Esophagus squamous epithelium (tissue), 4 donors: ENCODE measurements around the gene OR51B6.

Experiments used
- CTCF ChIP-seq, 6 experiments: fragments of 450-650 bp in 4 of 6; fragments of 200-600 bp in 2 of 6; sonication (generic) in 2 of 6; IDR thresholded peaks; one replicate each; pipeline ENCODE4 v1.5.1; 2016 to 2019; ENCODE audit warnings: antibody characterized with exemption in 6 of 6, mild to moderate bottlenecking in 4 of 6, moderate library complexity in 4 of 6
- POLR2A ChIP-seq, 4 donors: fragments of 450-650 bp; IDR thresholded peaks; one replicate each; pipeline ENCODE4 v1.6.1; 2017; ENCODE audit warnings: antibody characterized with exemption in 4 of 4, mild to moderate bottlenecking in 4 of 4, moderate library complexity in 3 of 4

GRCh38 chr11:5384335-5384734, 33.0 kb downstream of the OR51B6 start:
- TF ChIP-seq POLR2A (IDR thresholded peaks at IDR 0.05) = no peak
- no peak for TF ChIP-seq CTCF (IDR thresholded peaks at IDR 0.05)
